ENCODE measurements around the gene FGGY. TPM values are rescaled to one million over a fixed set of nuclear protein-coding genes. Genes with fewer than 3 reads are reported as not detected.

Gene FGGY
- total RNA-seq, 1 experiment from 2014 or later, result 14.6 TPM

GRCh38 chr1:59554011-59554663 is 257.2 kb downstream of the FGGY start:
- no peak overlapping the region for H2BK120ac ChIP-seq (ENCODE audit: low read depth, low read length, poor library complexity, severe bottlenecking)
- no peak overlapping the region for H4K91ac ChIP-seq (ENCODE audit: insufficient read length, low read depth, low read length)
- no peak overlapping the region for H3K9ac ChIP-seq (ENCODE audit: extremely low read depth, insufficient read length, low read length)
- no peak overlapping the region for H3T11ph ChIP-seq (ENCODE audit: low read length)
- no peaks in the 10 kb centered on the region for H3K27me3 ChIP-seq (ENCODE audit: insufficient read depth, low read length)
- Mint-ChIP-seq H3K9me3 (peaks cover 15 to 17% of the 10 kb centered on the region in 2 experiments), H3K4me1 (peaks cover 8 to 22% of the 10 kb centered on the region in 2 experiments; a peak in 2 of 4 replicates), H3K27me3 (ENCODE audit: low read depth) (no peaks in the 10 kb centered on the region), H3K36me3 (ENCODE audit: insufficient read depth in 1 of 3, low read depth in 3 of 3) (peaks cover 13 to 19% (median 13%) of the 10 kb centered on the region in 3 experiments; a peak in 6 of 7 replicates), H3K4me3 (no peak overlapping the region), H3K27ac (peak overlapping the region in 1 of 3 experiments; percentile 68; a peak in 2 of 7 replicates)
- no peak for DNase-seq
- H3K23me2 ChIP-seq (ENCODE audit: insufficient read length, low read depth, low read length, poor library complexity, severe bottlenecking), result no peaks in the 10 kb centered on the region
- no peak overlapping the region for H2BK5ac ChIP-seq (ENCODE audit: insufficient read length, low read length)
- H3K4me2 ChIP-seq (ENCODE audit: insufficient read depth, insufficient read length, low read length), result no peak overlapping the region
- H3K18ac ChIP-seq (ENCODE audit: insufficient read length, low read depth, low read length), result peak overlapping the region; percentile 49
- H4K20me1 ChIP-seq (ENCODE audit: control insufficient read depth, insufficient read depth, insufficient read length), result no peaks in the 10 kb centered on the region
- TF ChIP-seq CTCF (conservative IDR thresholded peaks at IDR 0.05), result no peak
- no peak overlapping the region for H4K8ac ChIP-seq (replicated peaks; ENCODE audit: insufficient read length, low read depth, low read length)
- no CpG with 5 or more reads among the region's 8 CpGs for WGBS (ENCODE audit: extremely low coverage, insufficient read length, low lambda C conversion rate)
- H2AFZ ChIP-seq (ENCODE audit: low read length), result no peak overlapping the region
- H2BK20ac ChIP-seq (ENCODE audit: low read depth, low read length, poor library complexity, severe bottlenecking), result no peak overlapping the region
- no peak overlapping the region for H4K5ac ChIP-seq (ENCODE audit: insufficient read length, low read depth, low read length)
- H3K79me2 ChIP-seq (ENCODE audit: insufficient read depth, low read length), result no peaks in the 10 kb centered on the region
- no peak overlapping the region for H2AK5ac ChIP-seq (ENCODE audit: insufficient read length, low read length)
- H3K14ac ChIP-seq (ENCODE audit: insufficient read depth, low read length), result no peak overlapping the region
- H3K4me1 ChIP-seq (ENCODE audit: insufficient read depth, low read length), result no peaks in the 10 kb centered on the region
- H3K9me3 ChIP-seq (ENCODE audit: control insufficient read depth, low read depth, low read length), result no peaks in the 10 kb centered on the region
- no peak overlapping the region for H2BK15ac ChIP-seq (ENCODE audit: low read depth, low read length)
- no peak overlapping the region for H3K27ac ChIP-seq (ENCODE audit: insufficient read length, low read depth, low read length)
- no peak overlapping the region for H3K56ac ChIP-seq (ENCODE audit: insufficient read length, low read depth, low read length)
- H3K23ac ChIP-seq (ENCODE audit: insufficient read length, low read depth, low read length), result no peak overlapping the region
- no peaks in the 10 kb centered on the region for H3K79me1 ChIP-seq (ENCODE audit: insufficient read depth, low read depth, low read length, poor library complexity, severe bottlenecking)
- H3K4ac ChIP-seq (ENCODE audit: low read depth, low read length), result no peak overlapping the region
- no peak overlapping the region for H2BK12ac ChIP-seq (ENCODE audit: insufficient read length, low read depth, low read length)
